GM21825 (cell line): ENCODE data around the gene TRPM2.

ENCODE experiments used
- ATAC-seq: cut with Tn5 transposase; IDR thresholded peaks from one replicate; pipeline ENCODE4 v1.9.1; 2021; ENCODE audit warnings: mild to moderate bottlenecking, moderate library complexity; ENCODE audit not compliant: unreplicated experiment

TRPM2 gene

DNA sequence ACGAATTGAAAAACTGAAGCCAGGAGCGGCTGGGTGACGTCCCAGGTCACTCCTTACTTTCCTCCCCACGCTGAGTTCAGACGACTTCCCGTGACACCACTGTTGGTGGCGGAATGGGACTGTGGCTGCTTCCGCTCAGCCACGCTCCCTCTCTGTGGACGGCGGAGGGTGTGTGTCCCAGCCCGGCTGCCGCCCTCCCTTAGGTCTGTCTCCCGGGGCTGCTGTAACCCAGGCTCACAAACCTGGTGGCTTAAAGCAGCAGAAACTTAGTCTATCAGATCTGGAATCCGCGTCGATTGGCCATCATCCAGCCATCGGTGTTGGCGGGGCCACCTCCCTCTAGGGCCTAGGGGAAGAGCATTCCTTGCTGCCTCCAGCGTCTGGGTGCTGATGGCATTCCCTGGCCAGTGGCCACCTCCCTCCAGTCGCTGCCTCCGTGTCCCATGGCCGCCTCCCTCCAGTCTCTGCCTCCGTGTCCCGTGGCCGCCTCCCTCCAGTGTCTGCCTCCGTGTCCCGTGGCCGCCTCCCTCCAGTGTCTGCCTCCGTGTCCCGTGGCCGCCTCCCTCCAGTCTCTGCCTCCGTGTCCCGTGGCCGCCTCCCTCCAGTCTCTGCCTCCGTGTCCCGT lies 17.5 kb downstream of the TRPM2 start:
- no peak for ATAC-seq

GRCh38 chr21:44371596-44371995 lies 18.2 kb downstream of the TRPM2 start:
- no peak for ATAC-seq

- ATAC-seq, result no peak
Measured at GRCh38 chr21:44372616-44373015, 19.2 kb downstream of the TRPM2 start.

DNA sequence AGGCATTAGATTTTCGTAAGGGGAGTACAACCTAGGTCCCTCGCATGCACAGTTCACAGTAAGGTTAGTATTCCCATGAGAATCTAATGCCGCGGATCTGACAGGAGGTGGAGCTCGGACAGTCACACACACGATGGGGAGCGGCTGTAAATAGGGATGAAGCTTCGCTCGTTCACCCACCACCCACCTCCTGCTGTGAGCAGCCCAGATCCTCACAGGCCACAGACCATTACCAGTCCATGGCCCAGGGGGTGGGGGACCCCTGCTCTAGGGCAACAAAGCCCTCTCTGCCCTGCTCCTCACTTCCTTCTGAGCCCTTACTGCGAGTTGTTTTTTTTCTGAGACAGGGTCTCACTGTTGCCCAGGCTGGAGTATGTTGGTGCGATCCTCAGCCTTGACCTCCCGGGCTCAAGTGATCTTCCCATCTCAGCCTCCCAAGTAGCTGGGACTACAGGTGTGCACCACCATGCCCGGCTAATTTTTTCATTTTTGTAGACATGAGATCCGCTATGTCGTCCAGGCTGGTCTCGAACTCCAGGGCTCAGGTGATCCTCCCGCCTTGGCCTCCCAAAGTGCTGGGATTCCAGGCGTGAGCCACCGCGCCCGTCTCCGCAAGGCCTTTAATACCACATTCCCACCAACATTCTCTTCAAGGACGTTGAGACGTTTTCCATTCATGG lies 21.3 kb downstream of the TRPM2 start:
- no peak for ATAC-seq

DNA sequence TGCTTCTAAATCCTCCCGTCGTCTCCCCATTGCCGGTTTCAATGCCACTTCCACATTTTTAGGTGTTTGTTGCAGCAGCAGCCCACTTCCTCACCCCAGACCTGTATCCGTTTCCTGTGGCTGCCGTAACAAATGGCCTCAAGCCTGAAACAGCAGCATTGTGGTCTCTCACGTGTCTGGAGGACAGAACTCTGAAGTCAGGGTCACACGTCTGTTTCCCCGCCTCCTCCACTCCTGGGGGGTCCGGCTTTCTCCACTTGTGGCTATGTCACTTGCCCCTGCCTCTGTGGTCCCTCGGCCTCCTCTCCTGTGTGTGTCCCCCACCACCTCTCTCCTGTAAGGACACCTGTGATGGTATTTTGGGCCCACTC lies 21.8 kb downstream of the TRPM2 start:
- no peak for ATAC-seq

- ATAC-seq, result no peak
Measured at GRCh38 chr21:44375761-44376241, 22.4 kb downstream of the TRPM2 start.

- no peak for ATAC-seq
Measured at GRCh38 chr21:44376606-44377005, 23.2 kb downstream of the TRPM2 start.

- no peak for ATAC-seq
Measured at GRCh38 chr21:44377201-44377921, 23.9 kb downstream of the TRPM2 start.

DNA sequence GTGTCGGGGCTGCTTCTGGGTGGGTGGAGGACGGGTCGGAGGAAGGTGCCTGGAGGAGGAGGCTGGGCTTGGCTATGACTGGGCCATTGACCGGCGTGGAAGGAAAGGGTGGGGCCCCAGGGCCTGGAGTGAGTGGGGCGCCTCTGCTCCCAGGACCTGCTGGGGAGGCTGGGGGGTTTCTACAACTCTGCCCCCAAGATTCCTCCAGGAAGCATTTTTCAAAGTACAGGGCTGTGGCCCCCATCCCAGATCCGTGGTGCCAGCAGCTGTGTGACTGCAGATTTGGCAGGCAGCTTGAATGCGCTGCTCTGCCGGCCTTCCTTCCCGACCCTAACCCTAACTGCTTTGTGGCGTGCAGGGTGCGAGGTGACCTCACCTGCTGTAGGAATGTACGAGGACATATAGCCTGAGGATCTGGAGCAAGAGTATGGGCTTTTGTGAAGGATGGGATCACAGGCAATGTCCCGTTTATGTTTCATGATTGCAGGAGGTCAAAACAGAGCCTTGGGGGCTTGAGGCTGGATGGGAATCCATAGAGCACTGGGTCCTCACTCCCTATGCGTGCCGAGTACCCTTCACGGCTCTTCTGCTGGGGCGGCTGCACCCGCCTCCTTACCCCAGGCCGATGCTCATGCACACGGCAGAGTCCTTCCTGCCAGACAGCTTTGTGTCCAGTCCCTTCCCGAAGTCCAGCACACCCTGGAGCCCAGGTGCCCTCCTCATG lies 24.7 kb downstream of the TRPM2 start:
- ATAC-seq, result no peak

DNA sequence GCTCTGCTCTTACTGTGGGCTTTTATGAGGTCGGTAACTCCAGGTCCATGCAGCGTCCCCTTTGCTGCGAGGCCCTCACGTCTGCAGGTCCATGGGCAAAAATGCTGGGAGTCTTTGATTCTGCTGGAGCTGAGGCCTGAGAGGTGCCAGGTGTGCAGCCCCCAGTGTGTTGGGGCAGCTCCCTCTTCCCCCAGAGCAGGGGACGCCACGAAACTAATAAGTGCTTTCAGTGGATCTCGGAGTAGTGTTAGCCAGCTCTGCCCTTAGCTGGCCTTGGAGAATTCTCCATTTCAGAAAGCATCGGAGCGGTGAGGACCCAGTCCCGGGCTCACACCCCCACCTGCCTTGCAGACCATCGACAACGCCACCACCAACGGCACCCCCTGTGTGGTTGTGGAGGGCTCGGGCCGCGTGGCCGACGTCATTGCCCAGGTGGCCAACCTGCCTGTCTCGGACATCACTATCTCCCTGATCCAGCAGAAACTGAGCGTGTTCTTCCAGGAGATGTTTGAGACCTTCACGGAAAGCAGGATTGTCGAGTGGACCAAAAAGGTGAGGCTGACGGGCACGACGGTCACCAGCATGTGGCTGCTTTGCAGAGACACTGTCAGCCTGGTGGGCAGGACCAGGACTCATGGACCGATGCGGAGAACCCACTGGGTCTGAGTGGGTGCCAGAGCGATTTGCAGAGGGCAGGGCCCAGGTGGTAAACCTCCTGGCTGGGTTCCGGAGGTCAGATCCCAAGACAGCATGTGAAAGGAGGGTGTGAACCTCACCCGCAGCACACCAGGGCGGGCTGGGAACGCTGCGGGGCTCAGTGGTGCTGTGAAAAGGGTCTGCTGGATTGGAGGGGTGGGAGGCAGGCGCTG lies 25.5 kb downstream of the TRPM2 start:
- no peak for ATAC-seq

DNA sequence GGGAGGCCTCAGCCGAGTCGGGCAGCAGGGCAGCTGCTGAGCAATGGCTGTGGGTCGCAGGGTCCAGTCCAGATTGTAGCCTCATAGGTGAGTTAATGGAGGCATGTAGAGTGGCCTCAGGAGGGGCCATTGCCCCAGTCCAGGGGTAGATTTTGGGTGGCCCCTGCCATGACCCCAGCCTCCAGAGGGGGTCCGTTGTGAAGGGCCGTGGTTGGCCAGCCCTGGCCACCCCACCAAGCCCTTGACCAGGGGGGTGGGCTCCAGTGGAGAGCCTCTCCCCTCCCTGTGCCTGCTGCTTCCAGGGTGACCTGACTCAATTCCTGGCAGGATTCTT lies 26.1 kb downstream of the TRPM2 start:
- no peak for ATAC-seq

DNA sequence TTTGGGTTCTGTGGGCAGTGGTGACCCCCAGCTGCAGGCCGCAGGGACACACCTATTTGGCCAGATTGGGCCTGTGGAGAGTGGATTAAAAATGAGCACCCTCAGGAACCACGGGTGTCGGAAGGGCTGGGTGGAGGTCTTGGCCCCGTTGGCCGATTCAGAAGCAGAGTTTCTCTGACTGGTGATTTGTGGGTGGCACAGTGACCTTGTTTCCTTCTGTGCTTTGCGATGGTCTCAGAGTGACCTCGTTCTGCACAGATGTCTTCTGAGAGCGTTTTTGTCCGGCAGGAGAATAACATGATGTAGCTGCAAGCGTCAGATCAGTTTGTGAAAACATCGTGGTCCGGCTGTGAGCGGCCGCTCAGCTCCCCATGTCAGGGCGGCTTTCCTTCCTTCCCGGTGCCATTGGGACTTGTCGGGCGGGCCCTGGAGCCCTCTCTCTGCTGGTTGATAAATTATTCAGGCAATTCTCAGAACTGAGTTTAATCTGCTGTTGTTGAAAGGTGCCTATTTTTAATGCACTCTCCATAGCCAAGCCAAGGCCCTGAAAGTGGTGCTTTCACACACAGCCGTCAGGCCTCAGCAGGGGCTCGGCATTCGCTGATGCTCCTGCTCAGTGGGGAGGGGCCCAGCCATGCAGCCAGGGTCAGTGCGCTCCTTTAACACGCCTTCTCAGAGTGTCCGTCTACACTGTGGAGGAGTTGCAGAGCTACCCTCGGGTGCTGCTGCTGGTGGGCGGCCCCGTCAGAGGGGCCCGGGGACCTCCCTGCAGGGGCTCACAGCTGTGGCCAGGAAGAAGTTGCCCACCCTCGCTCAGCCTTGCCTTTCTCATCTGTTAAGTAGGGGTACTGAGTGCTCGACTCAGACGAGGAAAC lies 26.8 kb downstream of the TRPM2 start:
- no peak for ATAC-seq

- no peak for ATAC-seq
Measured at GRCh38 chr21:44380876-44381275, 27.5 kb downstream of the TRPM2 start.

GRCh38 chr21:44381874-44382273 lies 28.5 kb downstream of the TRPM2 start:
- ATAC-seq, result no peak

GRCh38 chr21:44382536-44382935 lies 29.1 kb downstream of the TRPM2 start:
- ATAC-seq, result no peak

GRCh38 chr21:44383216-44383615 lies 29.8 kb downstream of the TRPM2 start:
- no peak for ATAC-seq

- no peak for ATAC-seq
Measured at GRCh38 chr21:44384968-44385367, 31.5 kb downstream of the TRPM2 start.

DNA sequence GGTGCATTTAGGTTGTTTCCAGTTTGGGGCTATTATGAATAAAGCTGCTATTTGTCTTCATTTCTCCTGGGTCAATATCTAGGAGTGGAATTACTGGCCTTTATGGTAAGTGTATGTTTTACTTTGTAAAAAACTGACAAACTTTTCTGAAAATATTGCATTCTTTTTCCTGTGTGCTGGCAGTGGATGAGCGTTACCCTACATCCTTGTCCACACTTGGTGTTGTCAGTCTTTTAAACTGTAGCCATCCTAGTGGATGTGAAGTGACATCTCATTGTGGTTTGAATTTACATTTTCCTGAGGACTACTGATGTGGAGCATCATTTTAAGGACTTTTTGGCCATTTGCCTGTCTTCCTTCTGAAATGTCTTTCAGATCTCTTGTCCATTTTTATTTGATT lies 35.9 kb downstream of the TRPM2 start:
- no peak for ATAC-seq

DNA sequence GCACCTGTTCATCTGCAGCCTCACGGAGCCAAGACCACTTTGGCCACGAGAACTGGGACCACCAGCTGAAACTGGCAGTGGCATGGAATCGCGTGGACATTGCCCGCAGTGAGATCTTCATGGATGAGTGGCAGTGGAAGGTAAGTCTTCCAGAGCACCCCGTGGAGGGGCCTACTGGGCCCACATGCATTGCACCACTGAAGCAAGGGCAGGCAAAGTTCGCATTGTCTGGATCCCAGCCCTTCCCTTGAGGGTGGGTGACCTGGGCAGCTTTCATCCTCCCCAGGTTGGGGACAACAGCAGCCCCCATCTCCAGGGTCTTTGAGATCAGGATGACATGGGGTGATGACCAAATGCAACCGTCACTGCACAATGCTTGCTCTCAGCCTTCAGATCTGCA lies 37.5 kb downstream of the TRPM2 start:
- ATAC-seq, result no peak
